ENCODE data around the gene OVOL2. TPM values are rescaled to one million over a fixed set of nuclear protein-coding genes. Genes with fewer than 3 reads are reported as not detected.
"Not testable (repeated sequence)": the region's sequence is repeated elsewhere in the genome, so short reads cannot be mapped to it uniquely, and the experiment has no call there.

The OVOL2 gene
- total RNA-seq, 2 experiments from 2014 or later = not detected

DNA sequence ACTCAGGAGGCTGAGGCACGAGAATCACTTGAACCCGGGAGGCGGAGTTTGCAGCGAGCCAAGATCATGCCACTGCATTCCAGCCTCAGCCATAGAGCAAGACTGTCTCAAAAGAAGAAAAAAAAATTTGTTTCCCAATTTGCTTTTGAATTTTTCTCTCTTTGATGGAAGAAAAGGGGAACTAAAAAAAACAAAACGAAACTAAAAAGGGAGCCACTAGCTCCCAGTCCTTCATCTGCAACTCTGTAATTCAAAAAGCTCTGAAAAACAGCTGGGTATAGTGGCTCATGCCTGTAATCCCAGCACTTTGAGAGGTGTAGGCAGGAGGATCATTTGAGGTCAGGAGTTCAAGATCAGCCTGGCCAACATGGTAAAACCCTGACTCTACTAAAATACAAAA, 9.5 kb downstream of the OVOL2 start:
- ATAC-seq (no peak), DNase-seq (no peak)
- Mint-ChIP-seq H3K4me3 (no peak overlapping the region), H3K27me3 (peaks cover 50% of the 10 kb centered on the region), H3K36me3 (no peaks in the 10 kb centered on the region), H3K4me1 (no peaks in the 10 kb centered on the region), H3K9me3 (ENCODE audit: low read depth) (no peaks in the 10 kb centered on the region), H3K27ac (no peak overlapping the region)
- CTCF ChIA-PET = no interaction called here

DNA sequence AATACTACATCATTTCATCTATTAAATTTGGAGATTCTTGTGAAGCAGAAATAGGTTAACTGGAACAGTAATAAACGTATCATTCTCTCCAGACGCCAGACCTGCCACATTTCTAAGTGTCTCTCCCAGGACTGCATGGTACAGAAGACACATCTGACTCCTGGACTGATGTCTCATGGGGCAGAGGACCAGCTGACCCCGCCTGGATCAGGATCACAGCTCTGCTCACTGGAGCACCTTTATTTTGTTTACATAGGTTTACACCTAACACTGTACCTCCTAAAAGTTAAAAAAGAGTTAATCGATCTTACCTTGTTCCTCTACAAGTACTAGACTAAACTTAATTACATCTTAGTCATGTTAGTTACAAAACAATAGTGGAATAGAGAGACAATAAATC, 11.2 kb downstream of the OVOL2 start:
- Mint-ChIP-seq H3K9me3 (ENCODE audit: low read depth) (no peaks in the 10 kb centered on the region), H3K27me3 (peaks cover 40% of the 10 kb centered on the region), H3K4me3 (no peak overlapping the region), H3K27ac (no peak overlapping the region), H3K4me1 (no peaks in the 10 kb centered on the region), H3K36me3 (no peaks in the 10 kb centered on the region)
- DNase-seq = no peak
- CTCF ChIA-PET = interaction anchor here (0.7 kb wide), 1 partner anchor 147 kb away, joined by 3 read pairs; no protein-coding TSS in a partner anchor
- ATAC-seq = no peak

DNA sequence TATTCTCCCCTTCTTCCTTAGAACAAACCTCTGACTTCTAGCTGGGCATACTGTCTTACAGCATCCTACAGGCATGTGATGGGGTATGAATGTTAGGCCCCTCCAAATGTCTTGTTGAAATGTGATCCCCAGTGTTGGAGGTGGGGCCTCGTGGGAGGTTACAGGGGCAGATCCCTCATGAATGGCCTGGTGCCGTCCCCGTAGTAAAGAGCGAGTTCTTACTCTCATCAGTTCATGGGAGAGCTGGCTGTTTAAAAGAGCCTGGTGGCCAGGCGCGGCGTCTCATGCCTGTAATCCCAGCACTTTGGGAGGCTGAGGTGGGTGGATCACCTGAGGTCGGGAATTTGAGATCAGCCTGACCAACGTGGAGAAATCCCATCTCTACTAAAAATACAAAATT, 15.5 kb downstream of the OVOL2 start:
- no peak overlapping the region for H3K4me3 Mint-ChIP-seq
- H3K36me3 Mint-ChIP-seq = no peaks in the 10 kb centered on the region
- no peak overlapping the region for H3K27ac Mint-ChIP-seq
- H3K27me3 Mint-ChIP-seq = peaks cover 19% of the 10 kb centered on the region
- CTCF ChIA-PET = no interaction called here
- no peak for ATAC-seq
- no peaks in the 10 kb centered on the region for H3K9me3 Mint-ChIP-seq (ENCODE audit: low read depth)
- no peak for DNase-seq
- H3K4me1 Mint-ChIP-seq = no peaks in the 10 kb centered on the region

GRCh38 chr20:18041462-18041861, 16.3 kb downstream of the OVOL2 start:
- CTCF ChIA-PET = no interaction called here
- H3K36me3 Mint-ChIP-seq = no peaks in the 10 kb centered on the region
- no peak overlapping the region for H3K4me3 Mint-ChIP-seq
- no peak for ATAC-seq
- no peak overlapping the region for H3K27ac Mint-ChIP-seq
- no peaks in the 10 kb centered on the region for H3K4me1 Mint-ChIP-seq
- peaks cover 14% of the 10 kb centered on the region for H3K27me3 Mint-ChIP-seq
- no peak for DNase-seq
- no peaks in the 10 kb centered on the region for H3K9me3 Mint-ChIP-seq (ENCODE audit: low read depth)

DNA sequence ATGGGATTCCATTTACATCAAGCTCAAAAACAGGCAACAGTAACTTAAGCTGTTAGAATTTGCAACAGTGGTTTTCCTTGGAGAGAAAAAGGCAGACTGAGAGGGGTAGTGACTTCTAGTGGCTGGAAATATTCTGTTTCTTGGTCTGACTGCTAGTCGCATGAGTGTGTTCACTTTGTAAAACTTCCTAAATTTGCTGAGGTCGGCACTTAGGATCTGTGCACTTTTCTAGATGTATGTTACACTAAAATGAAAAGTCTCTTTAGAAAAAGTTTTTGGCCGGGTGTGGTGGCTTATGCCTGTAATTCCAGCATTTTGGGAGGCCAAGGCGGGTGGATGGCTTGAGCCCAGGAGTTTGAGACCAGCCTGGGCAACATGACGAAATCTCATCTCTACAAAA, 18.7 kb downstream of the OVOL2 start:
- no peak for ATAC-seq
- CTCF ChIA-PET = no interaction called here
- Mint-ChIP-seq H3K27ac (no peak overlapping the region), H3K36me3 (no peaks in the 10 kb centered on the region), H3K4me1 (no peaks in the 10 kb centered on the region), H3K27me3 (peaks cover 10% of the 10 kb centered on the region), H3K9me3 (ENCODE audit: low read depth) (no peaks in the 10 kb centered on the region), H3K4me3 (no peak overlapping the region)
- DNase-seq = no peak

- Mint-ChIP-seq H3K4me1 (no peaks in the 10 kb centered on the region), H3K9me3 (ENCODE audit: low read depth) (no peaks in the 10 kb centered on the region), H3K4me3 (no peak overlapping the region), H3K36me3 (no peaks in the 10 kb centered on the region), H3K27me3 (peaks cover 10% of the 10 kb centered on the region), H3K27ac (no peak overlapping the region)
- DNase-seq = no peak
- CTCF ChIA-PET = no interaction called here
- no peak for ATAC-seq
Observed at GRCh38 chr20:18034039-18034438, 23.7 kb downstream of the OVOL2 start.

DNA sequence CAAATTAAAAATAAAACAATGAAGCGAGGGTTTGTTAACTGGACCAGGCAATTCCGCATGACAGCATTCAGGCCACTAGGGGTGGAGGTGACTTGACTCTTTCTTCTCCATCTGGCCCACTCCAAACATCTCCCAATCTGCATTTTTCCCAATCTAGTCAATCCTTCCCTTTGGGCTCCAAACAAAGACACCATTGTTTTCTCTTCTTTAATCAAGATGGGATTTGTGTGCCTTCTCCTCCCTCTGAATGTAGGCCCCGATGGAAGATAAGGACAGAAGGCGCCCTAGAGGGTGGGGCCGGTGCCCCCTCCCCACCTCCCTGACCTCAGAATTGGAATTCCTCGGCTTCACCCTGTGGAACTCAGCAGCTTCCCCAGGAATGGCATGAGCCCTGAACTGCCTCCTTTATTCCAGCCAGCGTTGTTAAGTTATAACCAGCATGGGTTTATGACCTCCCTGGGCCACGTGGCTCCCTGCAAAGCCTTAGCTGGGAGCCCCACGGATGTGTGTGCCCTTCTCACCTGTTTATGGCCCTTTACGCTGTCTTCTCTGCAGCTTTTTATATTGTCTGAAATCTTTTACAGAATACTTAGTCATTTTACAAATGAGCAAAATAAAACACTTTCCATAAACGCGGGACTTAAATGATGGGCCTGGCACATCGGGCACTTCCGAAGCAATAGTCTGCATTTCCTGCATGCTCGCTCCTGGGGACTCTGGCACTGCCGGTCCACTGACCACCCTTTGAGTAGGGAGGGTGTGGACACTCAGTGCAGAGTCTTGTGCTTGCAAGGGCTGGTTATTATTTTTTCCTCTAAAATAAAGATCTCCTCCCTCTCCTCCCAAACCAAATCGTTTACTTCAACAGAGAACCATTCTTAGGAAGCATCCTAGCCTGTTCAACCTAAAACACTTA, 24.5 kb downstream of the OVOL2 start:
- no peak for DNase-seq
- Mint-ChIP-seq H3K27me3 (peaks cover 8% of the 10 kb centered on the region), H3K9me3 (ENCODE audit: low read depth) (no peaks in the 10 kb centered on the region), H3K4me1 (no peaks in the 10 kb centered on the region), H3K27ac (no peak overlapping the region), H3K4me3 (no peak overlapping the region), H3K36me3 (no peaks in the 10 kb centered on the region)
- CTCF ChIA-PET = no interaction called here
- ATAC-seq = no peak

DNA sequence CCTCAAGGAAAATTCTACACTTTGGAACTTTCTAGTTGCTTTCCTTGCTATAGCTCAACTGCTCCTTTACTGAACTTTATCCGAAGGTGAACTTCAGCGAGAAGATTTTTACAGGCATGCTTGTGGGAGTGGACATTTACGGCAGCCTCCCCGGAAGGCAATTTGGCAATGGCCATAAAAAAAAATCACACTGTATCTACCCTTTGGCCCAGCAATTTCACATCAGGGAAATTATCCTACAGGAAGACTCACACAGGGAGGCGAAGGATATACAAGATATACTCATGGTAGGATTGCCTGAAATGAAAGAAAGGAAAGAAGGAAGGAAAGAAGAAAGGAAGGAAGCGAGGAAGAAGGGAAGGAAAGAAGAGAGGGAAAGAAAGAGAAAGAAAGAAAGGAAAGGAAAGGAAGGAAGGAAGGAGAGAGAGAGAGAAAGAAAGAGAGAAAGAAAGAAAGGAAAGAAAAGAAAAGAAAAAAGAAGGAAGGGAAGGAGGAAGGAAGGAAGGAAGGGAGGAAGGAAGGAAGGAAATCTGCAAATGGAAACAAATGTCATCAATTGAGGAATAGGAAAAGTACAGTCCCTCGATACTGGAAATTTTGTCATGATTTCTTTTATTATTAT, 25.7 kb downstream of the OVOL2 start:
- ATAC-seq = no peak
- Mint-ChIP-seq H3K27ac (no peak overlapping the region), H3K27me3 (peaks cover 8% of the 10 kb centered on the region), H3K9me3 (ENCODE audit: low read depth) (no peaks in the 10 kb centered on the region), H3K36me3 (no peaks in the 10 kb centered on the region), H3K4me1 (no peaks in the 10 kb centered on the region), H3K4me3 (no peak overlapping the region)
- no peak for DNase-seq
- CTCF ChIA-PET = interaction anchor here (1.2 kb wide), 1 partner anchor 349 kb away, joined by 3 read pairs; no protein-coding TSS in a partner anchor

DNA sequence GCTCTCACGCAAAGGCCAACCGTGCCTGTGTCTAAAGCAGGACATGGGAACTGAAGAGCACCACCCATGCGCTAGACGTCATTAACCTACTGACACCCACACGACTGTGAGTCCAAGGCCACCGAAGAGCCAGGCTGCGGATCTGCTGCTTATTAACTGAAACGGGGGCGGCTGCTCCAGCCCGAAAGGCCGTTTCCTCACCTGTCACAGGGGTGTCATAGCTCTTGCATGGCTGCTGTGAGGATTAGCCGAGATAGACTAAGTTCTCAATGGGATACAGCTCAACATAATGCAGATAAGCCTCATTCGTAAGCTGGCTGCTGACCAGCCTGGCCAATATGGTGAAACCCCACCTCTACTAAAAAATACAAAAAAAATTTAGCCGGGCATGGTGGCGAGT, 26.7 kb downstream of the OVOL2 start:
- no peak overlapping the region for H3K27ac Mint-ChIP-seq
- H3K36me3 Mint-ChIP-seq = no peaks in the 10 kb centered on the region
- no peak overlapping the region for H3K4me3 Mint-ChIP-seq
- CTCF ChIA-PET = interaction anchor here (1.2 kb wide), 1 partner anchor 348 kb away, joined by 3 read pairs; no protein-coding TSS in a partner anchor
- no peak for DNase-seq
- H3K9me3 Mint-ChIP-seq (ENCODE audit: low read depth) = no peaks in the 10 kb centered on the region
- H3K4me1 Mint-ChIP-seq = no peaks in the 10 kb centered on the region
- no peak for ATAC-seq
- peaks cover 8% of the 10 kb centered on the region for H3K27me3 Mint-ChIP-seq

GRCh38 chr20:18030020-18030419, 27.7 kb downstream of the OVOL2 start:
- H3K4me3 Mint-ChIP-seq = no peak overlapping the region
- H3K4me1 Mint-ChIP-seq = no peaks in the 10 kb centered on the region
- DNase-seq = no peak
- no peaks in the 10 kb centered on the region for H3K36me3 Mint-ChIP-seq
- H3K9me3 Mint-ChIP-seq (ENCODE audit: low read depth) = no peaks in the 10 kb centered on the region
- CTCF ChIA-PET = no interaction called here
- no peak overlapping the region for H3K27ac Mint-ChIP-seq
- H3K27me3 Mint-ChIP-seq = peaks cover 6% of the 10 kb centered on the region
- ATAC-seq = no peak

DNA sequence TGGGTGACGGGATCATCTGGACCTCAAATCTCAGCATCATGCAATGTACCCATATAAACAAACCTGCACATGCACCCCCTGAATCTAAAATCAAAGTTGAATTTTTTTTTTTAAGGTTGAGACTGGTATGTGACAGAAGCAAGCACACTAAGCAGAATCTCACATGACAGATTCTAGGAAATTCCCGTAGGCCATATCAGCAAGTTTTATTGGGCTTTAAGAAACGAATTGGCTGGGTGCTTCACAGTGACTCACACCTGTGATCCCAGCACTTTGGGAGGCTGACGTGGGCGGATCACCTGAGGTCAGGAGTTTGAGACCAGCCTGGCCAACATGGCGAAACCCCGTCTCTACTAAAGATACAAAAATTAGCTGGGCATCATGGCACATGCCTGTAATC, 30.7 kb downstream of the OVOL2 start:
- H3K4me3 Mint-ChIP-seq; H3K27me3 Mint-ChIP-seq; DNase-seq; H3K4me1 Mint-ChIP-seq; ATAC-seq; CTCF ChIA-PET; H3K9me3 Mint-ChIP-seq (ENCODE audit: low read depth); H3K36me3 Mint-ChIP-seq; H3K27ac Mint-ChIP-seq: not testable (repeated sequence)

DNA sequence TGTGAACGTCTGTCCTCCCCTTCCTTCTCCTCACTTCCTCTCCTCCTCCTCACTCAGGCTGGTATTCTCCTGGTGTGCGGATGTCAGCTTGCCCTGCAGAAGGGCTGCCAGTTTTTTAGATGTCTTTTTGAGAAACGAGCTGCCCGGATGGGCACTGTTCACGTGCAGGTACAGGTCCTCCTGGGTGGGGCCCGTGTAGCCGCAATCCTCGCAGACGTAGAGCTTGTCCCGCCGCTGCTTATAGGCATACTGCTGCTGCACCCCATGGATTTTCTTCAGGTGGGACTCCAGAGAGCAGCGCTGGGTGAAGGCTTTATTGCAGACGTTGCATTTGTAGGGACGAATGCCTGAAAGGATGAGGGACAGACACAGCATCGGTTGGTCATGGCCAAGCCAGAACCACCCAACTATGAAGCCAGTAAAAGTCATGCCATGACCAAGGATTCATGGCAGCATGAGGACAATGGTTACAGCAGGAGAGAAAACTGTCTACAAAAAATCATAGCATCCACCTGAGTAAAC, 33.0 kb downstream of the OVOL2 start:
- Mint-ChIP-seq H3K27me3 (no peaks in the 10 kb centered on the region), H3K27ac (no peak overlapping the region), H3K4me1 (no peaks in the 10 kb centered on the region), H3K9me3 (ENCODE audit: low read depth) (no peaks in the 10 kb centered on the region), H3K4me3 (no peak overlapping the region), H3K36me3 (no peaks in the 10 kb centered on the region)
- DNase-seq (no peak), ATAC-seq (no peak)
- CTCF ChIA-PET = no interaction called here

- DNase-seq = no peak
- H3K4me3 Mint-ChIP-seq = no peak overlapping the region
- no peaks in the 10 kb centered on the region for H3K27me3 Mint-ChIP-seq
- no peaks in the 10 kb centered on the region for H3K9me3 Mint-ChIP-seq (ENCODE audit: low read depth)
- no peak for ATAC-seq
- no peaks in the 10 kb centered on the region for H3K36me3 Mint-ChIP-seq
- no peak overlapping the region for H3K27ac Mint-ChIP-seq
- CTCF ChIA-PET = interaction anchor here (0.8 to 1.0 kb wide), 2 partner anchors 18 to 589 kb away, joined by 3 to 4 read pairs; no protein-coding TSS in a partner anchor
- H3K4me1 Mint-ChIP-seq = no peaks in the 10 kb centered on the region
Observed at GRCh38 chr20:18020931-18021330, 36.8 kb downstream of the OVOL2 start.

GRCh38 chr20:18019068-18019467, 38.6 kb downstream of the OVOL2 start:
- Mint-ChIP-seq H3K36me3 (no peaks in the 10 kb centered on the region), H3K27me3 (no peaks in the 10 kb centered on the region), H3K4me3 (no peak overlapping the region), H3K27ac (no peak overlapping the region), H3K9me3 (ENCODE audit: low read depth) (no peaks in the 10 kb centered on the region), H3K4me1 (no peaks in the 10 kb centered on the region)
- ATAC-seq (peak; percentile 74), DNase-seq (no peak)
- CTCF ChIA-PET = interaction anchor here (0.9 kb wide), 1 partner anchor 22 kb away, joined by 3 read pairs; no protein-coding TSS in a partner anchor
